AG09319 (cell line): ENCODE results near the gene MRI1.
"Not testable (repeated sequence)": the region's sequence is repeated elsewhere in the genome, so short reads cannot be mapped to it uniquely, and the experiment has no call there.

Source experiments
- DNase-seq: peaks from one replicate; pipeline ENCODE4 v3.0.0-alpha.2; 2010; ENCODE audit warnings: low read depth; ENCODE audit errors: extremely low read depth
- CTCF ChIP-seq: IDR thresholded peaks from 2 replicates; pipeline ENCODE4 v1.5.1; 2011; ENCODE audit warnings: low read depth, mild to moderate bottlenecking, inconsistent platforms, low read length, moderate library complexity

The MRI1 gene

GRCh38 chr19:13744174-13744573, 20.1 kb upstream of the MRI1 start:
- no peak for DNase-seq
- TF ChIP-seq CTCF = no peak

GRCh38 chr19:13747098-13747453, 17.2 kb upstream of the MRI1 start:
- DNase-seq = no peak
- TF ChIP-seq CTCF = no peak

GRCh38 chr19:13748169-13748828, 16.0 kb upstream of the MRI1 start:
- no peak for DNase-seq

GRCh38 chr19:13751436-13751835, 12.9 kb upstream of the MRI1 start:
- DNase-seq = no peak
- TF ChIP-seq CTCF = no peak

More at GRCh38 chr19:13748169-13748828, 16.0 kb upstream of the MRI1 start:
- no peak for TF ChIP-seq CTCF

- not testable (repeated sequence) for DNase-seq
These were observed 10.7 kb upstream of the MRI1 start for GRCh38 chr19:13753622-13754021.

- DNase-seq = no peak
- TF ChIP-seq CTCF = no peak
These were observed 8.1 kb upstream of the MRI1 start for GRCh38 chr19:13756210-13756609.

- TF ChIP-seq CTCF = no peak
- DNase-seq = no peak
These were observed 6.2 kb upstream of the MRI1 start for GRCh38 chr19:13757805-13758772.
